Medulla oblongata (tissue), 1 donor: ENCODE data around the gene DBNDD1.
"Not testable (repeated sequence)": the region's sequence is repeated elsewhere in the genome, so short reads cannot be mapped to it uniquely, and the experiment has no call there.

ENCODE experiments used
- DNase-seq: peaks from one replicate; pipeline ENCODE4 v3.0.0-alpha.2; 2015; ENCODE audit errors: extremely low spot score

DBNDD1 gene

DNA sequence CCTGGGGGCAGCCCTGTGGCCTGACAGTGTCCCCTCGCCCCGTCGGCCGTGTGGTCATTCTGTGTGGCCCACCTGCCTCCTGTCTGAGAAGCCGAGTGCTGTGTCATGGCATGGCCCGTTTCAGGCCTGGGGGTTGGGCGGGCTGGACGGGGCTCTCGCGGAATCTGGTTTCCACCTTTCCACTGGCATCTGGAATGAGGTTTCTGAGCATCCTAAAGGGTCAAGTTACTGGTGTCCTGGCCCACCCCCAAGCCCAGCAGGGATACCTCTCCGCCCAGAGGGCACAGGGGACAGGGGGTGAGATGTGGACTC, 7.8 kb downstream of the DBNDD1 start:
- DNase-seq: no peak

- no peak for DNase-seq
Observed at GRCh38 chr16:90010676-90011507, 8.4 kb downstream of the DBNDD1 start.

DNA sequence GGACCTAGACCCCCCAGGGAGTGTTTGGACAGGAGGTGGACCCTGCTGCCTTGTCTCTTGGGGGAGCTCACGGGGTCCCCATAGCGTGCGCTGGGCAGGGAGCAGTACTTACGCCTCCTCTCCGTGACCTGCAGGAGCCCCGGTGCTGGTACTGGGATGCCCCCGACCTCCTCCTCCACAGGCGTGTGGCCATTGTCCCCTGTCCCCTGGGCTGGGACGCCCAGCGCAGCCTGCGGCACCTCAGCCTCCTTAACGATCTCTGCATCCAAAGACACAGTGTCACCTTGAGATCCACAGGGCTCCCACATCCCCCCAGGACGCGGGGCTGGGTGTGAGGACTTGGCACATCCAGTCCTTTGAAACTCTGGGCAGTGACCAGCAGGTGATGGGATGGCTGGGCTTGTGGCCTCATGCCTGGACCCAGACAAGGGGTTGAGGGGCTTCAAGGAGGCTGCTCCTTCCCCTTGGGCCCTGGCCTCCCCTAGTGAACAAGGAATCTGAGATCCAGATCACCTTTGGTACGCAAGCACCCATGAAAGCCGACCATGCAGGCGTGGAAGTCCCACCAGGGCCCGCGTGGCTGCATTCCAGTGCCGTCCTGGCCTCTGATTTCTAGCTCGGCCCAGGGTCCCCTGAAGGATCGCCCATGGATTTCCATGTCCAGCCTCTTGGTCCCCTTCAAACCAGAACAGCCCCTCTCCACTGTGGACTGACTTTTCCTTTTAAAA, 9.9 kb downstream of the DBNDD1 start:
- no peak for DNase-seq

DNA sequence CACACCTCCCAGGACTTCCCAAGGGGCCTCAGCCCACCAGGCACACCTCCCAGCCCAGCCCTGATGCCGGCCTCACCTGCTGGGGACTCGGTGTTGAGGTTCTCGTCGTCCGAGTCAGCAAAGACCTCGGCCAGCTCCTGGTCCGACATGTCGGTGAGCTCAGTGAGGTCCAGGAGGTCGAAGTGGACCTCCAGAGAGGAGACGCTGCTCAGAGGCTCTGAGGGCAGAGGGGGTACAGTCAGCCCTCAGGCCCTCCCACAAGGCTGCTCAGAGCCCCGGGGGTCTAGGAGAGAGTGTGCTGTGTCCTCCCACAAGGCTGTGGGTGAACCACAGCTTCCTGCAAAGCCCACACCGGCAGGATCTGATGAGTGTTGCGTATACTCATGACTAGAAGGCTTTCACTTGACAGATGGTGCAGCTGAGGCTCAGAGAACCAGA, 10.5 kb downstream of the DBNDD1 start:
- DNase-seq: no peak

GRCh38 chr16:90007635-90008234, 11.5 kb downstream of the DBNDD1 start:
- not testable (repeated sequence) for DNase-seq

DNA sequence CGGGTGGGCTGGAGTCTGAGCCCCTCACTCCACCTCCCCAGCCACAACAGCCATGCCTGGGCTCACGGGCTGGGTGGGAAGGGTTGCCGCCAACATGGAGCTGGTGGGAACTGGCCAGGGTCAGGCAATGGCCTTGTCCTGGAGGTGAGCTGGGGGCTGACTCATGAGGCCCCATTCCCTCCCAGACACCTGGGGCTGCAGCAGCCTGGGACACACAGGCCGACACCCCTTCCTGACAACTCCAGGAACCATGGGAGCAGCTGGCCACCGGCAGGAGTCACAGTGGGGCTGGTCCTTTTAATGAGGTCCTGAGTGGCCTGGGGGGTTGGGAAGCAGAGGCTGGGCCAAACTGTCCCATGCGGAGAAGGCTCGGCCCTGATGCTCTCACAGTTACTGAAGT, 12.2 kb downstream of the DBNDD1 start:
- no peak for DNase-seq

GRCh38 chr16:90005956-90006663, 13.1 kb downstream of the DBNDD1 start:
- no peak for DNase-seq

- no peak for DNase-seq
Observed at GRCh38 chr16:90004577-90004976, 14.7 kb downstream of the DBNDD1 start.

DNA sequence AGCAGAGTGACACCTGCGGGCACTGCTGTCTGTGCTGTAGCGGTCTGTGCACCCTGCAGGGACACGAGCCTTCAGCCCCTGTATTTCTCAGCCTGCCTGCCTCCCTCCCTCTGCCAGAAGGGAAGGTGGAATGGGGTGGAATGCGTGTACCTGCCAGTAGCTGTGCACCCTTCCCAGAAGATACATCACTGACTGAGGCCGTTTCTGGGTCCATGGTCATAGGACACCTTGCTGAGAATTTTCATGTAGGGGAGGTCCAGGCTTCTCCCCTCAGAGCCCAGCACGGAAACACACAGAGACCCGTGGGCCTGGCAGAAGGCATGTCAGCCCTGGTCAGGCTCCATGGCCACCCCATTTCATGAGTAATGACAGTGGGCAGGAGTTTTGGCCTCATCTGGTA, 16.5 kb downstream of the DBNDD1 start:
- DNase-seq: no peak

DNA sequence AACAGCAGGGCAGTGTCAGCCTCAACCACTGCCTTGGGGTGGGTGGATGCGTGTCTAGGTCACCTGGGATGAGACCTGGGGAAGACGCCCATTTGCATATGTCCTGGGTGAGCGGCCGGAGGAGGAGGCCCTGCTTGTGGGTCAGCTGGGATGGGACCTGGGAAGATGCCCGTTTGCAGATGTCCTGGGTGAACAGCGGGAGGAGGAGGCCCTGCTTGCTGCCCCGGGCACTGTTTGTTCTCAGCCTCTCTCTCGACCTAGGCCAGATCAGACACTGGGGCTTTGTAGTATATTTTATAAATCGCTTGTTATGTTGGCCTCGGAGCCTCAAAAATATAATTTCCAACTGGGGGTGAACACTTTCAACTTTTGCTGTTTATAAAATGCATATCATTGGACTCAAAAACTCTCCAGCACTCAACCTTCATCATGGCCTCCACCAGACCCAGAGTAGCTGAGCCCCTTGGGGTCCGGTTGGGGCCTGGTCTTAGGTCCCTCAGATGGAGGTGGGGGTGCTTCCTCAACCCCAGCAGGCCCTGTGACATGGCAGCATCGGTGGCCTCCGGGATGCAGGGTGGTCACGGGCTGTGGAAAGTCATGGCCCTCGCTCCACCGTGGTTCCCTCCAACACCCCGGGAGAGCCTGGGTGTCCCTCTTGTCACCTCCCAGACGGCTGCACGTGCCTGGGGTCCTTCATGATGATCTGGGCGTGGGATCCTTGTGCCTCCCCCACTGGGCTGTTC, 17.3 kb downstream of the DBNDD1 start:
- peak; percentile 36 for DNase-seq

GRCh38 chr16:90000733-90001427, 18.4 kb downstream of the DBNDD1 start:
- DNase-seq: no peak

DNA sequence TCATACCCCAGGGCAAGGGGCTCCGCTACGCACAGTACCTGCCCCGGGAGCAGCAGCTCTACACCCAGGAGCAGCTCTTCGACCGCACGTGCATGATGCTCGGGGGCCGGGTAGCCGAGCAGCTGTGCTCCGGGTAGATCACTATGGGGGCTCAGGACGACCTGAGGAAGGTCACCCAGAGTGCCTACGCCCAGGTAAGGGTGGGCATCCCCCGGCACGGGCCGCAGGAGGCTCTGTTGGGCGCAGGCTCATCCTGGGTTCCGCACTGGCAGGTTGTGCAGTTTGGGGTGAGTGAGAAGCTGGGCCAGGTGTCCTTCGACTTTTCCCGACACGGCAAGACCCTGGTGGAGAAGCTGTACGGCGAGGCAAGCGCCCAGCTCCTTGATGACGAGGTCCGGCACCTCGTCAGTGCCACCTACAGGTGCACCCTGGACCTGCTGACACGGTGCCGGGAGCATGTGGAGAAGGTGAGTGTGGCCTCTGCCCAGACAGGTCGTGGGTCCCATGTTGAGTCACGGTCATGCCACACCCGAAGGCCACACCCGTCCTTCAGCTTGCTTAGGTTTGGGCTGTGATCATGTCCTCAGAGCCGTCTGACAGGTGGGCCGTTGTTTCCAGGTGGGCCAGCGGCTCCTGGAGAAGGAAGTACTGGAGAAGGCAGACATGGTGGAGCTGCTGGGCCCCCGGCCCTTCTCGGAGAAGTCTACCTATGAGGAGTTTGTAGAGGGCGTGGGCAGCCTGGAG, 19.3 kb downstream of the DBNDD1 start:
- no peak for DNase-seq

DNA sequence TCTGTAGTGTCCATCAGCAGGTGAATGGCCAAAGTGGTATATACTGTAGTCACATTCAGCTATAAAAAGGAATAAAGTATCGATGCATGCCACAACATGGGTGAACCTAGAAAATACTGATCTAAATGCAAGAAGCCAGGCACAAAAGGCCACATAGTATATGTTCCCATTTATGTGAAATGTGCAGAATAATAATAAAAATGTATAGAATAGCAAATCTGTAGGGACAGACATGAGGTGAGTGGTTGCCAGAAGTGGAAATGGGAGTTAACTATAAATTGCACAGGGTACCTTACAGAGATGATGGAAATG, 23.1 kb downstream of the DBNDD1 start:
- no peak for DNase-seq

- DNase-seq: not testable (repeated sequence)
Observed at GRCh38 chr16:89995475-89996177, 23.6 kb downstream of the DBNDD1 start.

- not testable (repeated sequence) for DNase-seq
Observed at GRCh38 chr16:89994721-89995474, 24.4 kb downstream of the DBNDD1 start.

GRCh38 chr16:89994389-89994720, 24.9 kb downstream of the DBNDD1 start:
- no peak for DNase-seq

DNA sequence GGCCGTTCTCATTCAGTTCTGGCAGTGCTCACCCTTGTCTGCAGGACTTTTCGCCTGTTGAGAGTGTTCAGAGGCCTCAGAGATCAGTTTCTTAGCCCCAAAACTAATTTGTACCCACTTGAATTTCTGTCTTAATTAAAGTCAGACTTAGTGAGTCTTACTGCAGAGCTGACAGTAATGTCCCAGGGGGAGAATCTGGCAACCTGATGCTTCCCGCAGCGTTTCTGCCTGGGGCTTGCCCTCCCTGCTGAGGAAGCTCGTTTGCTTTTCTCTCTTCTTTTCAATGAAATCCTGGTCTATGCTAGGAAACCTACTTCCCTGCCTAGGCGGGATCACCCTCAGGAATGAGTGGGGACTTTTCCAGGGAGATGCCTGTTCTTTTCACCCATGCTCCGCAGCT, 25.3 kb downstream of the DBNDD1 start:
- DNase-seq: no peak

GRCh38 chr16:89993377-89993776, 25.9 kb downstream of the DBNDD1 start:
- DNase-seq: no peak

DNA sequence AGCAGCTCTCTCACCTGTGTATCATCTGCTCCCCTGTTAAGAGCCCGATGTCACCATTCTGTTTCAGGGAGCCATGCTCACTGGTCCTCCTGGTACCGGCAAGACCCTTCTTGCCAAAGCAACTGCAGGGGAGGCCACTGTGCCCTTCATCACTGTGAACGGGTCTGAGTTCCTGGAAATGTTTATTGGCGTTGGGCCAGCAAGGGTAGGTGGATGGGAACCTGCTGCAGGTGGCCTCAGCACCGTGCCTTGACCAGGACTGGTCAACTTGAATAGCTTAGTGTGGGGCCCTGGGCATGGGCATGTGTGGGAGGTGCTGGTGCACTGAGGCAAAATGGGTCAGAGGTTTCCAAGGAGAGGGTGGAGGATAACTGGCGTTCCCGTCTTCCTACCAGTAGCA, 28.5 kb downstream of the DBNDD1 start:
- DNase-seq: no peak
